Measurements from ENCODE around the gene SYT1.

Gene SYT1

DNA sequence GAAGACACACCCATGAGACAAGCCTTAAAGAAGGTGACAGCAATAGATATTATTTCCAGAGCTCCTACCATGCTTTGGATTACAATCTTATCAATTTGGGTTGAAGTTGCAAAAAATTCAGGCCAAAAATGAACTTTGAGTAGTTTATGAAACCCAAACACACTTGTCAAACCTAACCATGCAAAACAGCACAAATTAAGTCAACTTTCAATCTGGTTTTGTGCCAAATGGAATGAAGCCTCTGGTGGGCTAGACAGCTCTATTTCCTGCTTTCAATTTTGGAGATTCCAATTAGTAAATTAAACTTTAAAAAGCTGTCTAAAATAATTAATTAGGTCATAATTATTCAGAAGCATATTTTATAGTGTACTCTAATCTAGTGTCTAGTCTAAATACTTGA lies 203.4 kb downstream of the SYT1 start:
- no peak for DNase-seq

GRCh38 chr12:79069009-79069408 lies 204.4 kb downstream of the SYT1 start:
- DNase-seq: no peak

GRCh38 chr12:79071498-79071897 lies 206.9 kb downstream of the SYT1 start:
- no peak for DNase-seq

DNA sequence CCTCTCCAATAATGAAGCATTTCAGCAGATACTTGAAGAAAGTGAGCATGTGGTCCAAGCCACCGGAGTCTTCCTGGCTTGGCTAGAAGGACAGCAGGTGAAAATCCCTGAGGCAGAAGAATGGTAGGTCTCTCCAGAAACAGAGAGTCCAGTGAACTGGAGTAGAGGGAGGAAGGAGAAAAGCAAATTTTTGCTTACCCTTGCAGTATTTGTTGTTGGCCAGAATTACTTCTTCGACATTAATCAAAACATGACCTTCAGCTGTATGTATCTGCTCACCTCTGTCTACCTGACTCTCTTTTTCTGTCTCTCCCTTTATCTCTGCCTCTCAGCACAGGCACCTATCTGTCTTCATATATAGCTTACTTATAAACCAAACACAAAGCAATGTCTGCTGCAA lies 208.9 kb downstream of the SYT1 start:
- DNase-seq: no peak

DNA sequence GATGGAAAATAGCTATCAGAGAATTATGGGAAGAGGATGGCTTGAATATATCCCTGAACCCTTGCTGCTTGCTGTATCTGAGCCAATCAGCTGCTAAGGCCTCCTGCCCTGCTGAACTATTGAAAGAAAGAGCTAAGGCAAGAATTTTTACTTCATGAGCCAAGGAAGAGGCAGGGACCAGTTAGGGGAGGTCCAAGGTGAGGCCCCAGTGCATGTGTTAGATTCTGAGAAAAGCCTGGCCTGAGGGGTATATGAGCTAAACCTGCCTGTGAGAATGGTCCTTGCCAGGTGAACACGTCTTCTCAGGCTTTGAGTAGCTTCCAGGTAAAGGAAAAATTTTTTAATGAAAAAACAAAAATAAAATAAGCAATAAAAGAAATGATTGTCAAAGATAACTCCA lies 218.0 kb downstream of the SYT1 start:
- DNase-seq: no peak

GRCh38 chr12:79083181-79083580 lies 218.6 kb downstream of the SYT1 start:
- DNase-seq: no peak

DNA sequence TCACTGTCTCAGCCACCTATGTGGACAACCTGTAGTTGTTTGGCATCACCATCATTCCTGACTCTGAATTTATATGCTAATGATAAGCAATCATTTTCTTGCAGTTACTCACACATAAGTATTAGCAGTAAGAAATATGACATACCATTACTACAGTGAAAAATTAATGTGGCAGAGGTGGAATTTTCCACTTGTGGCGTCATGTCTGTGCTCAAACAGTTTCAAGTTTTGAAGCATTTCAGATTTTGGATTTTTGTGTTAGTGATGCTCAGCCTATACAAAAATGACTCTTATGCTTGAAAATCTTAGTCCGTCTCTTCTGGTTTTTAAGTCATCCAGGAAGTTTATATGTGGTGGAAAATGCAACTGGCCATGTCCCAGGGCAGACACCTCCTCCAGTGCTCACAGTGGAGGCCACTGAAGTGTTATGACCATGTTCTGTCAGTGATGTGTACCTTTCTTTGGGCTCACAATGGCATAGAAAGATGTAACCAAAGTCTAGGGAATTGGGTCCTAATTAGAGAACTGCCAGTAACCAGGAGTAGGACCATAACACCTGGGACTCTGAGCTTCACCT lies 220.6 kb downstream of the SYT1 start:
- DNase-seq: no peak

DNA sequence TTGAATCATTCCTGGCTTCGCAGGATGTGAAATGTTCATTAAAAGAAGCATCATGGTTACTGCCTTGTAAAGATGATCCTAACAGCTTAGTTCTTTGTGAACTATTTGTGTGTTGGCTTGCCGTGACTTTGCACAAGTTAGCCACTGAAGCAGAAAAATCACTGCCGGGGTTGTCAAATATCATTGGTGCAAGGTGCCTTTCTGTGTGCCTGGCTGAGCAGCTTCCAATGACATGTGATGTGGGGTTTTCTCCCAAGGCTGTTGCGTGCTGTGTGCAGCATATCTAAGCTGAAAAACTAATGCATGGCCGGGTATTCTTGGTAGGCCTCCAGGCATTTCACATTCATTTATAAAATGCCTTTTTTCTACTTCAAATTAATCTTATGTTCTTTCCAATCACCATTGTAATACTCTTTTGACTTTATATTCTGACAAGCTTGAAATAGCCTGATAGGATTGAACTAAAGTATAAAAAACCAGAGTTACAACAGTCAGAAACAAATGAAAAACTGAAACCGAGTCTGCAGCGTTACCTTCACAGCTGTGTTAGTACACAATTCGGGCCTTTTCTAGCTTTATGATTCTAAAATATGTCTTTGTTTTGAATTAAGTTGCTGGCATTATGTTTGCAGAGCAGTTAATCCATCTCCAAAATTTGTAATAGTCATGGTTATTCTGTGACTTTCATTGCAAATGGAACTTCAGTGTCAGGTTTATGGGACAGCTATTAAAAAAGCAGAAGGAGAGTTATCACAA lies 222.1 kb downstream of the SYT1 start:
- DNase-seq: no peak

DNA sequence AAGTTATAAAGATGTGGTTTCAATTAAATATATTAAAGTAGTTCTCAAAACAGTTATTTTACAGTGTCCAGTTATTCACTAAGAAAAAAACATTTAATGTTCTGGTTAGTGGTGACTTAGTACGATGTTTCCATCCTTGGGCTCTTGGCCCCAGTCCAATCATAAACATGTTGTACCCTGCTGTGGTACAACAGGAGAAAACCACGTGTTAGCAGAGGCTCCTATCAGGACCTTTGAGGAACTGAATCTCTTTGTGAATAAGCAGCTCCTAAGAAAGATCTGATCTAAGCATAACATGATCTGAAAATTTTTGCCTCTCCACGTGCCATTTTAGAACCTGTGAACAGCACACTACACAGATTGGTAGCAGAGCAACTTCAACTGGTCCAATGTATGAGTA lies 234.0 kb downstream of the SYT1 start:
- no peak for DNase-seq

DNA sequence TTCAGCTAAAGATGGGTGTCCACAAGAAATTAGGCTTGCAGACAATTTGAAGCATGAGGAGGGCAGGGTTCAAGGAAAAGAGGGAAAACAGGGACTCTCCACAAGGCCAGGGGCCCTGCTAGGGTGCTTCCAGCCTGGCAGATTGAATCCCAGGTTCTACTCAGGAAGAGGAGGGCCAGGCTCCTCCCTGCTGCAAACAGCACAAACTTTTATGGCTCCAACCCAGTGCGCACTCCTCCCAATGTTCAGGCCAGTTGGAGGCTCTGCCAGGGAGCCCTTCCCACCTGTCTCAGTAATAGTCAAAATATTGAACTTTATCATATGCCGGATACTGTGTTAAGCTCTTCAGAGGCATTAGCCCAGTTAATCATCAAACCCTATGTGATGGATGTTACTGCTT lies 244.4 kb downstream of the SYT1 start:
- no peak for DNase-seq

DNA sequence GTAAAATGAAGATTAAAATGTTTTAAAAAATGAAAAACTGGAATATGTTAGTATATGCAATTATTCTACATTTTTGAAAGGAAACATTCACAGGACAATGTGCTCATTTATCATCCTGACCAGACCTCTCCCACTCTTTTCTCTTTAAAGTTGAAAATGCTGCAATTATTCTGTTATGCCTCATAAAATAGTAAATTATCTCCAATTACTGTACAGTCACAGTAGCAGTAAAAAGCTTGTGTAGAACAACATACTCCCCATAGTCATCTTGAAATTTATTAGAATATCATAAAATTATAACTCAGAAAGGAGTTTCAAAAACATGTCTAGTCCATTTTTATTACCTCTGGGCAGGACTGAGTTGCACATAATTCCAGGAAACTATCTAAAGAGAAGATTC lies 250.3 kb downstream of the SYT1 start:
- no peak for DNase-seq

DNA sequence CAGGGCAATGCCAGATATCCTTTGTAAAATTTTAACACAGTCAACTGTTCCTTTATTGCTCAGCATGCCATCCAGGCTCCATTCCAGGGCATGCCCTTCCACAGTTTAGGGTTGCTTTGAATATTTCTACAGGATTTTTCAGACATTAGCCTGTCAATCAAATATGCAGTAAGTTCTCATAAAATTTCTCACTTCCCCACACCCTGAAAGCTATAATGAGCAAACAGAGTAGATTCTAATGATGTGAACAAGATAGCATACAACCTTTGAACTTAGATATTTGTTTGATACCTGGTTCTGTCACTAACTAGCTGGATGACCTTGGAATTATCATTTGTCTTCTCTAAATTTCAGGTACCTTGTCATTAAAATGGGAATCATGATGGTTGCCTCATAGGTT lies 251.2 kb downstream of the SYT1 start:
- no peak for DNase-seq

- no peak for DNase-seq
These were observed 255.2 kb downstream of the SYT1 start for GRCh38 chr12:79119796-79120195.

GRCh38 chr12:79121486-79121885 lies 256.9 kb downstream of the SYT1 start:
- no peak for DNase-seq

GRCh38 chr12:79124385-79124784 lies 259.8 kb downstream of the SYT1 start:
- DNase-seq: no peak

GRCh38 chr12:79125358-79125757 lies 260.8 kb downstream of the SYT1 start:
- DNase-seq: no peak

- no peak for DNase-seq
These were observed 262.7 kb downstream of the SYT1 start for GRCh38 chr12:79127271-79127751.

DNA sequence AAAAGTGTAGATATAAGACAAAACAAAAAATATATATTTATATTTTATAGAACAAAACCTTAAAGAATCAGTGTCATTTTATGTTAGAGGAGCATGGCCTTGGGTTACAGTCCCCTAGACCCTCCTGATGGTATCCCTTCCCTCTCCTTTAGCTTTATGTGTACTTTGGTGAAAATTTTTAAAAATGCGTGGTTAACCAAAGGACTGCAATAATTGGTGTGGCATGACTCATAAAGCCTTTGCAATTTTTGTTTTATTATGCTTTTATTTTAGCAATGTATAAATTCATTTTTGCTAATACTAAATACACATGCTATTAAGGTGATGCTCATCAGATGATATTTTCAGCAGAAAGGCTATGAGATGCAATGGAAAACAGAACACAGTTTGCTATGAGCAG lies 264.4 kb downstream of the SYT1 start:
- DNase-seq: no peak

- no peak for DNase-seq
These were observed 274.3 kb downstream of the SYT1 start for GRCh38 chr12:79138872-79139271.

DNA sequence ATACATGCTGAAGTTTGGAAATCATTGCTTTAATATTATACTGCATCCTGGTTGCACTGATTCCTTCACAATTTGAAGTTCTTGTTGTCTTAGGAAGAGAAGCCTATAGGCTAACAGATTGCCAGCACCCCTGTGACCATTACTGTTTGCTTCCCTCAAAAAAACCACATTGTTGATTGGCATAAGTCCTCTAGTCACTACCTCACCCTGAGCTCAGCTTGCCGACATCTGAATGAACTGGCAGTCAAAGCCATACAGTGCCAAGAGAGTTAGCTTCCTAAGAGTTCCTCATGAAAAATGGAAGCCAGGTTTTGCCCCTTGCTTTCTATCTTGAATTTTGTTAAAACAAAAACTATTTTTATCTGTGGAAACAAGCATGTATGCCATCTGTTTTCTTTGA lies 276.1 kb downstream of the SYT1 start:
- no peak for DNase-seq

DNA sequence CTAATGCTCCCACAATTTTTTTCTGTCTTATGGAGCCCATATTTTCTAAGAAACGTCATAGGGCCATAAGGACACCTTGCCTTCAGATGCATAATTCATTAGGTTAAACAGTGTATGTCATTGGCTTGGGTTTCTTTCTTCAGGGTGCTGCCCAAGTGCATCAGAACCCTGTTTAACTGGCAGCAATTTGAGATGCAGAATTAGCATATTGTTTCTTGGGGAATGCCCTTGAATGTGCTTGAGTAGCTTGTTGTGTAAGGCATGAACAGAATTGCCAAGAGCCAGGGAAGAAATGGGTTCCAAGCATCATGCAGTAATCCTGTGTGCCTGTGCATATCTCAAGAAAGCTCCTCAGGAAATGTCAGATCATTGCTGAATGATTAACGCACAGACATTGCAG lies 277.2 kb downstream of the SYT1 start:
- no peak for DNase-seq

DNA sequence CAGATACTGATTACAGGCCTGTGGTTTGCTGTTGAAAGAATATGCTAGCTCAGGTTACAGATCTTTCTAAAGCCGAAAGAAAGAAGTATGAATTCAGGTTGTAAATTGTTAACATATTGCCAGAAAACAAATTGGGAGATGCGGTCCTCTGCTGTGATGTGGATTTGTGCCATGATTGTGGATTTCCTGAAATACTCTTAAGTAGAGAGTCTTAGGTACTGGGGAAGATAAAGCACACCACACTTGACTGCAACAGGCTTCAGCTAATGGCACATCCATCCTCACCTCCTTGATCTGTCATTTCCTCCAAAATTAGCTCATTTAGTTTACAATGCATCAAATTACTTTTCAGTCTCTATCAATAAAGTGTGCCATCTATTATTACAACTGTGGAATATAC lies 279.2 kb downstream of the SYT1 start:
- DNase-seq: no peak

DNA sequence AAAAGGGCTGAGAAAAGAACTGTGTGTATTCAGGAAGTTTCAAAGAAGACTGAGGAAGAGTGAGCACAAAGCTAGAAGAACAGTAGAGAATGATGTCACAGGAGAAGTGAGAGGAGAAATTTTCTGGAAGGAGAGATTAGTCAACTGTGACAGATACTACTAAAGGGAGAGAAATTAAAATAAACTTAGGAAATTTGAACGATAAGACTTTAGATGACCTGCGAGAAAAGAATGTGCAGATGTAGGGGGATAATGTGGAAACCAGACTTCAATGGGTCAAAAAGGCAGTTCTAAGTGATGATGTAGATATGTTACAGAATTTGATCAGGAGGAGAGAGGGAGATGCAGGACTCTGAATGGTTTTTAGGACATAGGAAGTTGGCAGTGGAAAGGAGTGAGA lies 287.4 kb downstream of the SYT1 start:
- no peak for DNase-seq

DNA sequence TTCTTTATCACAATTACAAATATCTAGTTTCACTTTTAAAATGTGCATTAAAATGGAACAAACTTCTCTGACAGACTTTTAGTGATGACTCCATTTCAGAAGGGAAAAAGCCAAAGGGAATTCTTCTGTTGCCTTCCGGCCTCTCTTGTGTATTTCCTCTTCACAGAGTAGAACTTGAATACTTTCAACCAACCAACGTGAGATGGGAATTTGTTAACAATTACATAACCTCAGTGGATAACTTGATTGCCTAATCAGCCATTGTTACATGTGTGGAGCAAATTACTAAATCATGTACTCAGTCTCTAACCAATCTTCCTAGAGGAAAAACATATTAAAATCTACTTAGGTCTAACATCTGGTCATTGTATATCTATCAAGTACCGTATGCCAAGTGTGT lies 291.1 kb downstream of the SYT1 start:
- no peak for DNase-seq

- no peak for DNase-seq
These were observed 292.4 kb downstream of the SYT1 start for GRCh38 chr12:79156846-79157463.

Data from stimulated activated naive CD4-positive, alpha-beta T cell treated with Interleukin-2 at 50 U/mL for 16 hours (primary cell).